ENCODE measurements around the gene IFITM1. TPM values are rescaled to one million over a fixed set of nuclear protein-coding genes. Genes with fewer than 3 reads are reported as not detected.
"Not testable (repeated sequence)": the region's sequence is repeated elsewhere in the genome, so short reads cannot be mapped to it uniquely, and the experiment has no call there.

Gene IFITM1
- total RNA-seq, 2 donors from 2014 or later: 151 to 215 TPM

- DNase-seq (no peak), ATAC-seq (no peak)
- intact Hi-C loops (cut with DNase I): no loop called here
Measured at GRCh38 chr11:350723-351255, 36.9 kb downstream of the IFITM1 start.

DNA sequence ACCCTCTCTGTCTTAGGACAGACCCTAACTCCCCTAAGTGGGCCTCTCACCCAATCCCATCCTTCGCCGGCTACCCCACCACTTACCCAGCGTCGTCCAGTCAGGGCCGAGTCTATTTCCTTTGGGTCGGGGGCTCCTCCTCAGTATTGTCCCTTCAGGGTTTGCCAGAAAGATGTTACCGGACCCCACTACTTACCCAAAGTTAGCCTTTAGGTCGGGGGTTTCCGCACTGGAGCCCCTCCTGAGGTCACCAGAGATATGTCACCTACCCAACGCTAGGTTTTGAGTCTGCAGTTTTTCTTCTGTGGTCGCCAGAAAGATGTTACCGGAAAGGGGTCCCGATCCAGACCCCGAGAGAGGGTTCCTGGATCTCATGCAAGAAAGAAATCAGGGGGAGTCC lies 37.6 kb downstream of the IFITM1 start:
- intact Hi-C loops (cut with DNase I): no loop called here
- no peak for DNase-seq
- ATAC-seq: no peak

DNA sequence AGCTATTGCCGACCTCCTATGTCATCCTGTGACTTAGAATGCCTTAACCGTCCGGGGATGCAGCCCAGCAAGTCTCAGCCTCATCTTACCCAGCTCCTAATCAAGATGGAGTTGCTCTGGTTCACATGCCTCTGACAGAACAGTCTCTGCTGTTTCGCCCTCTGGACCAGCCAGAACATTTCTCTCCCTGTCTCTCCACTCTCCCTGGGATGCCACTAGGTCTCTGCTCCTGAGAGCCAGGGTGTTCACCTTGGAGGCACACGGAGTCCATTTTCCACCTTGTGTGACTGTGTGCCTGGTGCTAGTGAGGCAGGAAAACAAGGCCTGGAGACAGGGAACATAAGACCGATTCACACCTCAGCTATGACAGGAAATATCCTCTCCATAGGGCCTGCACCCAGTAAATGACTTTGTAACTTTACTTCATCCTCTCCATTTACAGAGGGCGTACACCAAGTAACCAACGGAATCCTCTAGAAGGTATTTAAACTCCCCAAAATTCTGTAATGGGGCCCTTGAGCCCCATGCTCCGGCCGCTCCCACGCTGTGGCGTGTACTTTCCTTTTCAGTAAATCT lies 38.7 kb downstream of the IFITM1 start:
- intact Hi-C loops (cut with DNase I): no loop called here
- ATAC-seq (no peak), DNase-seq (no peak)

DNA sequence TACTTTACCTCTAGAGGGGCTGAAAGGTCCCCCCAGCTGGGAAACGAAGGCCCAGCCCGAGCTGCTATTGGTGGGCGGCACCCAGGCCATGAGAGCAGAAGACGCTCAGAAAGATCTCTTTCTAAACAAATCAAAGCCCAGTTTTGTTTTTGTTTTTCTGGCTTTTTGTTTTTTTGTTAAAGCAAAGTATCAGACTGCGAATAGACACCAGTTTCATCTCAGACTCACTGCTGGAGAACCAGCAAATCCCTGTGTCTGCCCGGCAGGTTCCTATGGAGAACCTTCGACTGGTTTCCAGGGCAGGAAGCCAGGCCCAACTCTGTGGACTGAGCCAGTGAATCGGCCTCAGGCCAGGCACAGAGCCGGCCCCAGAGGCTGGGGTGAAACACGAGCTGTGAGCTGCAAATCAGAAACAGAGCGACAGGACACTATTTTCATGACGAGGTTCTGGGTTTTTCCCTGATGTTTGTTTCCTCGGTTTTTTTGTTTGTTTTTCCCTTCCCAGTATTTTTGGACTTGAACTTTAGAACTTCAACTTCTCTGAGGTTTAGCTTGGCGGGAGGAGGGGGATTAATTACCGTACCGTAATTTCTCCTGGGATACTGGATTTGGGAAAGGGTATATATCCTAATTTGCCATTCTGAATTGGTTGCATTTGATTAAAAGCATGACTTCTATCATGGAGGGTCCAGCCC lies 39.5 kb downstream of the IFITM1 start:
- ATAC-seq (peak; percentile 54 to 67), DNase-seq (peak; percentile 92)
- intact Hi-C loops (cut with DNase I): no loop called here

GRCh38 chr11:355581-356458 lies 42.0 kb downstream of the IFITM1 start:
- intact Hi-C loops (cut with DNase I): loop anchor here in 1 of 2 donors (2.0 to 5.0 kb wide), 3 partner anchors 39 to 104 kb away; partner anchors contain the start of gene IFITM2
- ATAC-seq: peak; percentile 86 to 91
- peak; percentile 98 for DNase-seq

DNA sequence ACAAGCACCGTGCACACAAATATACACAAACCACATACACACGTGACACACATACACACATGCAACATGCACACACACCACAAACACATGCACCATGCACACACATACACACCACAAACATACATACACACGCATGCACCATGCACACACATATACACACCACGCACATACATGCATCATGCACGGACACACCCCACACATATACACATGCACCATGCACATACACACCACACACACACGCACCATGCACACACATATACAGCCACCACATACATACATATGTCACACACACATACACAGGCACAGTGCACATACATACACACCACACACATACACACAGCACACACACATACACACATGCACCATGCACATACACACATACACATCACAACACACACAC lies 42.8 kb downstream of the IFITM1 start:
- ATAC-seq (no peak), DNase-seq (no peak)
- intact Hi-C loops (cut with DNase I): loop anchor here in 1 of 2 donors (5.0 kb wide), 2 partner anchors 49 to 104 kb away; partner anchors contain the start of gene IFITM2

DNA sequence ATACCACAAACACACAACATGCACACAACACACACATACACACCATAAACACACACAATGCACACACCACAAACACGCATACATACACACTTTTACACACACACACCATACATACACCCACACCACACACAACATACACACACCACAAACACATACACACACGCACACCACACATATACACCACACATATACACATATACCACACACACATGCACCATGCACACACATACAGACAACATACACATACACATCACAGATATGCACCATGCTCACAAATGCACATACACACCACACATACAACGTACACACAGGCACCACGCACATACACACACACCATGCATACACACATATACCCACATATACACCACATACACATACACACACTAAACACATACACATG lies 43.7 kb downstream of the IFITM1 start:
- DNase-seq: no peak
- no peak for ATAC-seq
- intact Hi-C loops (cut with DNase I): loop anchor here in 1 of 2 donors (5.0 kb wide), 2 partner anchors 50 to 105 kb away; partner anchors contain the start of gene IFITM2

DNA sequence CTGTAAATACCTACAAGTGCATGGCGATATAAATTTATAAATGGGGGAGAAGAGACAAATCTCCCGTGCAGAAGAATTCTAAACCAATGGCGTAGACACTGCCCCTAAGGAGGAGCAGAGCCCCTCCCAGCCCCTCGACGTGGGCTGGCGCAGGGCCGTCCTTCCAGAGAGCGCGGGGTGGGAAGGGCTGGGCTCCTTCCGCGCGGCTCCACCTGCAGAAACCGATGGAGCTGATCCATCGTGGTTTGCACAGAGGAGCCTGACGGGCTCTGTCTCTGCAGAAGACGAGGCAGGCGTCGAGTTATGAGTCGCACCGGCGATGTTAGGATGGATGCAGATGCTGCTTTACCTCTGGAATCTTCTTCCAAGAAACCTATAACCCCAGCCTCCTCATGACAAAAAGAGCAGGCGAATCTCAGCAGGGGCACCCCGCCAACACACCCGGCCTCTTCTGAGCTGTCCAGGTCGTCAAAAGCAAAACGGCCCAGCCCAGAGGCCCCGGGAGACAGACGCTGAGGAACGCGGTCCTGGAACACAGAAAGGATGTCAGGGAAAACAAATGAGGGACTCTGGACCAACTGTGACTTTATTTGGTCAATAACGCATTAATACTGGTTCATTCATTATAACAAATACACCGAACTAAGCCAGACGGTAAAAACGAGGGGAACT lies 44.4 kb downstream of the IFITM1 start:
- intact Hi-C loops (cut with DNase I): loop anchor here in 1 of 2 donors (5.0 kb wide), 2 partner anchors 51 to 106 kb away; partner anchors contain the start of gene IFITM2
- DNase-seq: no peak
- no peak for ATAC-seq

- ATAC-seq (no peak), DNase-seq (no peak)
- intact Hi-C loops (cut with DNase I): loop anchor here in 1 of 2 donors (5.0 kb wide), 2 partner anchors 52 to 107 kb away; partner anchors contain the start of gene IFITM2
Measured at GRCh38 chr11:359181-359714, 45.4 kb downstream of the IFITM1 start.

DNA sequence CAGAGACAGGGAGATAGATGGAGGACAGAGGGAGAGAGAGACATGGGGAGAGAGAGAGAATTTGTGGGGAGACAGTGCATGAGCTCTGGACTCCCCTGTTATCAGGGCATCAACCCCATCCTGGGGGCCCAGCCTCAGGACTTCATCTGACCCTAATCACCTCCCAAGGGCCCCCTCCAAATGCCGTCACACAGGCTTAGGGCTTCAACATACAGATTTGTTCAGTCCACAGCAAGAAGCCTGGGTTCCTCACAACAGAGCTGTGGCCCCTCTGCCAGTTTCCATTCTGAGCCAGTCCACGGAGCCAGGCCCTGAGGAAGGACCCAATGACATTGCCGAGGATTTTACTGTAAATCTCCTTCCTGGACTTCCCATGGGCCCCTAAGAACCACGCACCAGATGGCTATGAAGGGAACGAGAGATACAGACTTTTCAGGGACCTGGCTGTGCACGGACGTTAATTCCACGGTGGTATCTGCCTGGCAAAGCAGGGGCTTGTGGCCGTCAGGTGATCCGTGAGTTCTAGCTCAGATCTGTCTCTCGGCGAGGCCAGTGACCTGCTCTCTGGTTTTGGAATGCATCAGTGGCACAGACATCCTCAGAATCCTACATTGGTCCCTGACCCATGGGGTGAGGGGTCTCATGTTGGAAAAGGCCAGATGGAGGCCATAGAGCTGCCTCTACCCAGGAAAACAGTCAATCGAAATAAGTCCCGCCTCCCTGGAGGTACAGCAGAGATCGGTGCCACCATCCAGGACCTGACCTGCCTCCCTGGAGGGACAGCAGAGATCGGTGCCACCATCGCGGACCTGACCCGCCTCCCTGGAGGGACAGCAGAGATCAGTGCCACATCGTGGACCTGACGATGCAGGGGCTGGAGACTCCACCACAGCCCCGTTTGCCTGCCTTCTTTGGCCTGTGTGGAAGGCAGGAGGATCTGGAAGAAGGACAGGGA lies 46.8 kb downstream of the IFITM1 start:
- intact Hi-C loops (cut with DNase I): loop anchor here in 1 of 2 donors (5.0 kb wide), 1 partner anchor 58 kb away; no protein-coding TSS in a partner anchor
- ATAC-seq: no peak
- DNase-seq: no peak

DNA sequence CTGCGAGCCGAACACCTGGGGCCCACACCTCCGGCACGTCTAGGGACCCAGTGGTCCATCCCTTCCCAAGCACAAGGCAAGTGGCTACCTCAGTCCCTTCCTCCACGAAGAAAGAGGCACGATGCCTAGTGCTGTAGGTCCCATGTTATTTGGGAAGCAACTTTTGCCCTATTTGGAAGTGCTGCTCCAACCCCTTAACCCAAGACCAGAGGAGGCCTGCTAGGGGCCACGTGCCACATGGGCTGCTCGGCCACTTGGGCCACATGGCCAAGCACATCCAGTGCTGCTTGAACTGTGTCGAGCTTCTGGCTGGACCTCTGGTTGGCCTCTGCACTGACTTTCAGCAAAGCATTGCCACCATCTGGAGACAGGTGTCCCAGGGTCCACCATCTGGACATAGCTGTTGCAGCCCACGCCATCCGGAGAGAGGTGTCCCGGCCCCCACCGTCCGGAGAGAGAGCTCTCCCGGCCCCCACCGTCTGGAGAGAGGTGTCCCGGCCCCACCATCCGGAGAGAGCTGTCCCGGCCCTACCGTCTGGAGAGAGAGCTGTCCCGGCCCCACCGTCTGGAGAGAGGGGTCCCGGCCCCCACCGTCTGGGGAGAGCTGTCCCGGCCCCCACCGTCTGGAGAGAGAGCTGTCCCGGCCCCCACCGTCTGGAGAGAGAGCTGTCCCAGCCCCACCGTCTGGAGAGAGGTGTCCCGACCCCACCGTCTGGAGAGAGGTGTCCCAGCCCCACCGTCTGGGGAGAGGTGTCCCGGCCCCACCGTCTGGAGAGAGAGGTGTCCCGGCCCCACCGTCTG lies 49.0 kb downstream of the IFITM1 start:
- DNase-seq (peak; percentile 18), ATAC-seq (no peak)
- intact Hi-C loops (cut with DNase I): loop anchor here in 1 of 2 donors (5.0 kb wide), 1 partner anchor 61 kb away; no protein-coding TSS in a partner anchor

GRCh38 chr11:363443-363805 lies 49.6 kb downstream of the IFITM1 start:
- intact Hi-C loops (cut with DNase I): loop anchor here in 1 of 2 donors (5.0 kb wide), 1 partner anchor 61 kb away; no protein-coding TSS in a partner anchor
- peak; percentile 18 for DNase-seq
- ATAC-seq: not testable (repeated sequence)

DNA sequence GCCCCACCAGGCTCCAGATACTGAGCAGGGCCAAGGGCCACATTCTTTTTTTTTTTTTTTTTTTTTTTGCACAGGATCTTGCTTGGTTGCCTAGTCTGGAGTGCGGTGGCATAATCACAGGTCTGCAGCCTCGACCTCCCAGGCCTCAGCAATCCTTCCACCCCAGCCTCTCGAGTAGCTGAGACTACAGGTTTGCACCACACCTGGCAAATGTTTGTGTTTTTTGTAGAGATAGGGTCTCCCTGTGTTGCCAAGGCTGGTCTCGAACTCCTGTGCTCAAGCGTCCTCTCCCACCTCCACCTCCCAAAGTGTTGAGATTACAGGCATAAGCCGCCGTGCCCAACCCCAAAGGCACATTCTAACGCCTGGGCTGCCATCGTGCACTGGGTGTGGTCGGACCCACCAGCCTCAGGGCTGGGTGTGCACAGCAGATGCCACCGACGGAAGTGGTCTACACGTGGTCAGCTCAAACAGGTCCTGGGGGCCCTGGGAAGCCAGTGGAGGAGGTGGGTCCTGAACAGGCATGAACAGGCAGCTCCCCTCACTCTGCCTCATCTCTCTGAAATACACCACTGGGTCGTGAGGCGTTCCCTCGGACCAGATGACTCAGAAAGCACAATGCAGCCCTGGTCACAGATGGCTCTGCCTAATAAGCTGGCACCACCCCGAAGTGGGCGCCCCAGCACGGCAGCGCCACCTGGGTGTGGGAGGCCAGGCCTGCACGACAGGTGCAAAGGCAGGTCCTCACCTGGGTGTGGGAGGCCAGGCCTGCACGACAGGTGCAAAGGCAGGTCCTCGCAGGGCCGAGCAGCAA lies 50.3 kb downstream of the IFITM1 start:
- intact Hi-C loops (cut with DNase I): loop anchor here in 1 of 2 donors (5.0 kb wide), 1 partner anchor 62 kb away; no protein-coding TSS in a partner anchor
- peak; percentile 31 for DNase-seq
- ATAC-seq: peak in 1 of 2 donors; percentile 17

All from left cardiac atrium (tissue), 4 donors.